Measurements from ENCODE around the gene VPS26C. TPM values are rescaled to one million over a fixed set of nuclear protein-coding genes. Genes with fewer than 3 reads are reported as not detected.

VPS26C gene
- total and polyA plus RNA-seq, 10 of the 15 experiments (the other 5 are each of a cell fraction or from before 2014, with no cell fraction given) = 32.5 to 65.1 (median 48.0) TPM

GRCh38 chr21:37257967-37258877 lies 8.9 kb downstream of the VPS26C start:
- Histone ChIP-seq H3K4me3 (peak overlapping the region; percentile 73), H3K4me2 (ENCODE audit: control insufficient read depth, insufficient read depth) (peak overlapping the region; percentile 100), H3K27ac (ENCODE audit: control insufficient read depth, insufficient read depth) (peak overlapping the region; percentile 94), H3K27me3 (replicated peaks in 1 of 2; ENCODE audit: control insufficient read depth in 2 of 2, insufficient read depth in 2 of 2, low read length in 1 of 2) (no peaks in the 10 kb centered on the region), H3K79me2 (ENCODE audit: control insufficient read depth, insufficient read depth, low read length) (peaks cover 35% of the 10 kb centered on the region), H3K9ac (ENCODE audit: control insufficient read depth, insufficient read depth, low read length) (peak overlapping the region; percentile 83), H3K36me3 (ENCODE audit: control insufficient read depth in 2 of 2, insufficient read depth in 2 of 2, low read length in 1 of 2) (0 out of 4 replicates have a peak, but pooled peaks cover 0 to 3% of the 10 kb centered on the region in 2 experiments), H3K9me3 (replicated peaks; ENCODE audit: control insufficient read depth, insufficient read depth, low read length) (no peaks in the 10 kb centered on the region), H4K20me1 (ENCODE audit: control insufficient read depth, insufficient read depth) (no peaks in the 10 kb centered on the region), H2AFZ (ENCODE audit: control insufficient read depth, low read depth, low read length) (peak overlapping the region; percentile 78), H3K4me1 (ENCODE audit: control insufficient read depth, insufficient read depth, low read length) (0 out of 2 replicates have a peak, but pooled peaks cover 5% of the 10 kb centered on the region)
- POLR2A ChIA-PET = interaction anchor here (0.8 to 4.0 kb wide), 6 partner anchors 8 to 194 kb away, joined by 3 to 33 read pairs (median 7); partner anchors contain the start of gene VPS26C
- intact Hi-C loops (cut with micrococcal nuclease; ENCODE audit: unreplicated experiment) (loop anchor here (1.0 to 10.0 kb wide), 5 partner anchors 9 to 293 kb away; partner anchors contain the start of genes HLCS and VPS26C), in situ Hi-C loops (cut with MboI) (loop anchor here (10.0 kb wide), 1 partner anchor 1007 kb away; no protein-coding TSS in a partner anchor)
- 7% methylated on average over 55 of the region's 55 CpGs for WGBS (ENCODE audit: insufficient coverage, insufficient replicate concordance, low lambda C conversion rate, missing lambda C conversion rate)
- TSS peak; percentile 97 for BruUV-seq (replicated peaks)
- FAIRE-seq (peak; percentile 81), ATAC-seq (peak; percentile 83), DNase-seq (ENCODE audit: low read depth, low spot score) (peak; percentile 87)
- SMC1A ChIA-PET (ENCODE audit: uncharacterized antibody, unreplicated experiment) = interaction anchor here (0.7 to 5.5 kb wide), 18 partner anchors 9 to 113 kb away, joined by 3 to 34 read pairs (median 4); partner anchors contain the start of gene VPS26C
- RAD21 ChIA-PET (ENCODE audit: unreplicated experiment) = interaction anchor here (0.8 to 5.5 kb wide), 11 partner anchors 8 to 113 kb away, joined by 3 to 34 read pairs (median 4); partner anchors contain the start of genes DYRK1A and VPS26C
- CTCF ChIA-PET = interaction anchor here (0.6 to 2.3 kb wide), 6 partner anchors 9 to 155 kb away, joined by 3 to 5 read pairs (median 3); partner anchors contain the start of gene VPS26C
- peak; percentile 27 for TF ChIP-seq SP1 (IDR thresholded peaks at IDR 0.05; ENCODE audit: low read depth, low read length)
- 0 out of 2 replicates have a peak, but pooled peaks have one; percentile 4 for TF ChIP-seq ZBED1 (IDR thresholded peaks at IDR 0.05; ENCODE audit: borderline replicate concordance)
- peak; percentile 95 for TF ChIP-seq MLLT1 (IDR thresholded peaks at IDR 0.05)
- peak; percentile 76 for TF ChIP-seq CREM (IDR thresholded peaks at IDR 0.05; ENCODE audit: low read depth)
- peak; percentile 32; the same call in 1 of the 2 replicates for TF ChIP-seq BCL11A (IDR thresholded peaks at IDR 0.05; ENCODE audit: low read depth, low read length)
- TF ChIP-seq CBFB (IDR thresholded peaks at IDR 0.05; ENCODE audit: low read depth) = peak; percentile 49; the same call in 1 of the 2 replicates
- TF ChIP-seq POLR2AphosphoS2 (IDR thresholded peaks at IDR 0.05; ENCODE audit: low read depth, low read length) = peak; percentile 64
- TF ChIP-seq GABPA (IDR thresholded peaks at IDR 0.05; ENCODE audit: low read depth) = no peak
- no peak for TF ChIP-seq NR2C1 (IDR thresholded peaks at IDR 0.05)
- TF ChIP-seq NR2F1 (conservative IDR thresholded peaks at IDR 0.05) = 0 out of 2 replicates have a peak, but pooled peaks have one; percentile 67
- peak; percentile 24; the same call in 1 of the 2 replicates for TF ChIP-seq ZNF592 (IDR thresholded peaks at IDR 0.05)
- TF ChIP-seq E4F1 (IDR thresholded peaks at IDR 0.05; ENCODE audit: borderline replicate concordance, partially characterized antibody) = peak; percentile 71
